SK-N-SH (cell line): ENCODE measurements around the gene DNMT3A.

ENCODE experiments used
- EP300 ChIP-seq, 2 experiments: IDR thresholded peaks; 2 replicates each; pipeline versions ENCODE4 v1.4.0 to v1.6.1; 2012; ENCODE audit warnings: borderline replicate concordance in 1 of 2, low read depth in 1 of 2, low read length in 1 of 2
- EZH2phosphoT487 ChIP-seq: fragments of 200-600 bp; sonication (generic); IDR thresholded peaks from 2 replicates; pipeline ENCODE4 v1.6.1; 2017; ENCODE audit warnings: low read depth, mixed run types, mild to moderate bottlenecking, antibody characterized with exemption, moderate library complexity, borderline replicate concordance
- RAD21 ChIP-seq: IDR thresholded peaks from 2 replicates; pipeline ENCODE4 v1.6.1; 2012; ENCODE audit warnings: mild to moderate bottlenecking, low read length
- SIN3A ChIP-seq: IDR thresholded peaks from 2 replicates; pipeline ENCODE4 v1.6.1; 2012; ENCODE audit warnings: low read depth, mild to moderate bottlenecking, low read length, moderate library complexity, borderline replicate concordance
- SMC3 ChIP-seq: IDR thresholded peaks from 2 replicates; pipeline ENCODE4 v1.6.1; 2012; ENCODE audit warnings: low read depth, low read length, improper control_type of control experiment
- TAF1 ChIP-seq: IDR thresholded peaks from 2 replicates; pipeline ENCODE4 v1.6.1; 2012; ENCODE audit warnings: low read depth, mild to moderate bottlenecking, low read length, moderate library complexity, borderline replicate concordance
- TCF12 ChIP-seq: IDR thresholded peaks from 2 replicates; pipeline ENCODE4 v1.4.0; 2012
- TEAD4 ChIP-seq: IDR thresholded peaks from 2 replicates; pipeline ENCODE4 v1.4.0; 2012; ENCODE audit warnings: mild to moderate bottlenecking, borderline replicate concordance; ENCODE audit not compliant: insufficient read depth
- YY1 ChIP-seq: IDR thresholded peaks from 2 replicates; pipeline ENCODE4 v1.4.0; 2012; ENCODE audit warnings: low read depth, mild to moderate bottlenecking
- TF ChIP-seq, protein P1 (sequence below): fragments of 200-600 bp; sonication (generic); IDR thresholded peaks from 2 replicates; pipeline ENCODE4 v1.6.1; 2017; ENCODE audit warnings: antibody characterized with exemption, mild to moderate bottlenecking, moderate library complexity
- TF ChIP-seq, protein P2 (sequence below): IDR thresholded peaks from 2 replicates; pipeline ENCODE4 v1.4.0; 2012; ENCODE audit warnings: low read depth
- TF ChIP-seq, protein P3 (sequence below): IDR thresholded peaks from 2 replicates; pipeline ENCODE4 v1.4.0; 2012; ENCODE audit warnings: low read depth, borderline replicate concordance
- TF ChIP-seq, protein P4 (sequence below): IDR thresholded peaks from 2 replicates; pipeline ENCODE4; 2012
- TF ChIP-seq, protein P5 (sequence below): fragments of 150-350 bp; IDR thresholded peaks from 2 replicates; pipeline ENCODE4 v1.6.1; 2016; ENCODE audit warnings: mild to moderate bottlenecking, low read depth, low read length

DNA sequence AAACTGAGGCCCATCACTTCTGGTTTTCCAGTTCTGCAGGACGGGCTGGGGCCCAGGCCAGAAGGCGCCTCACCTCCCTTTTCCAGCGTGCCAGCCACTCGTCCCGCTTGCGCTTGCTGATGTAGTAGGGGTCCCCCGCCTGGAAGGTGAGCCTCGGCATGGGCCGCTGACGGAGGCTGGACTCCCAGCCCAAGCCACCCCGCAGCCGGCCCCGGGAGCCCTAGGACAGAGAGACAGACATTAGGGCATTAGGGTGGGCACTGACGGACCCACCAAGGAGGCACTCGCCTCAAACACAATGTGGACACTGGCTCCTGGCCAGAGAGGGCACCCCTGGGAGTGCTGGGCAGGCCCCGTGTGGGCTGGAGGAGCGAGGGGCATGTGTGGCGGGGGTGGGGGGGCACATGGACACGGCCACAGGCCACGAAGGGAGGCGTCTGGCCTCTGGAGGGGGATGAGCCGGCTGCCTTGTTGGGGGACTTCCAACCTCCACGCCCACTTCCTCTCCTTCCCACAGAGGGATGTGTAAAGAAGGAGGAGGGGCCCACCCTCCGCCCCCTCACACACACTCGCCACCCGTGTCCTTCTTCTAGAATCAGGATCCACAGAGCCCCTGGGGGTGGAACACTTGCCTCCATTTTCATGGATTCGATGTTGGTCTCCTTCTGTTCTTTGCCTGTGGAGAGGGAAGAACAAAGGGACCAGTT, 66.7 kb downstream of the DNMT3A start:
- TF ChIP-seq, protein P1, sequence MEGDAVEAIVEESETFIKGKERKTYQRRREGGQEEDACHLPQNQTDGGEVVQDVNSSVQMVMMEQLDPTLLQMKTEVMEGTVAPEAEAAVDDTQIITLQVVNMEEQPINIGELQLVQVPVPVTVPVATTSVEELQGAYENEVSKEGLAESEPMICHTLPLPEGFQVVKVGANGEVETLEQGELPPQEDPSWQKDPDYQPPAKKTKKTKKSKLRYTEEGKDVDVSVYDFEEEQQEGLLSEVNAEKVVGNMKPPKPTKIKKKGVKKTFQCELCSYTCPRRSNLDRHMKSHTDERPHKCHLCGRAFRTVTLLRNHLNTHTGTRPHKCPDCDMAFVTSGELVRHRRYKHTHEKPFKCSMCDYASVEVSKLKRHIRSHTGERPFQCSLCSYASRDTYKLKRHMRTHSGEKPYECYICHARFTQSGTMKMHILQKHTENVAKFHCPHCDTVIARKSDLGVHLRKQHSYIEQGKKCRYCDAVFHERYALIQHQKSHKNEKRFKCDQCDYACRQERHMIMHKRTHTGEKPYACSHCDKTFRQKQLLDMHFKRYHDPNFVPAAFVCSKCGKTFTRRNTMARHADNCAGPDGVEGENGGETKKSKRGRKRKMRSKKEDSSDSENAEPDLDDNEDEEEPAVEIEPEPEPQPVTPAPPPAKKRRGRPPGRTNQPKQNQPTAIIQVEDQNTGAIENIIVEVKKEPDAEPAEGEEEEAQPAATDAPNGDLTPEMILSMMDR: no peak
- no peak for TF ChIP-seq TCF12
- TF ChIP-seq, protein P2, sequence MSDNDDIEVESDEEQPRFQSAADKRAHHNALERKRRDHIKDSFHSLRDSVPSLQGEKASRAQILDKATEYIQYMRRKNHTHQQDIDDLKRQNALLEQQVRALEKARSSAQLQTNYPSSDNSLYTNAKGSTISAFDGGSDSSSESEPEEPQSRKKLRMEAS: no peak
- no peak for TF ChIP-seq SMC3
- TF ChIP-seq RAD21: no peak
- TF ChIP-seq, protein P3, sequence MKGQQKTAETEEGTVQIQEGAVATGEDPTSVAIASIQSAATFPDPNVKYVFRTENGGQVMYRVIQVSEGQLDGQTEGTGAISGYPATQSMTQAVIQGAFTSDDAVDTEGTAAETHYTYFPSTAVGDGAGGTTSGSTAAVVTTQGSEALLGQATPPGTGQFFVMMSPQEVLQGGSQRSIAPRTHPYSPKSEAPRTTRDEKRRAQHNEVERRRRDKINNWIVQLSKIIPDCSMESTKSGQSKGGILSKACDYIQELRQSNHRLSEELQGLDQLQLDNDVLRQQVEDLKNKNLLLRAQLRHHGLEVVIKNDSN: no peak
- TF ChIP-seq, protein P4, sequence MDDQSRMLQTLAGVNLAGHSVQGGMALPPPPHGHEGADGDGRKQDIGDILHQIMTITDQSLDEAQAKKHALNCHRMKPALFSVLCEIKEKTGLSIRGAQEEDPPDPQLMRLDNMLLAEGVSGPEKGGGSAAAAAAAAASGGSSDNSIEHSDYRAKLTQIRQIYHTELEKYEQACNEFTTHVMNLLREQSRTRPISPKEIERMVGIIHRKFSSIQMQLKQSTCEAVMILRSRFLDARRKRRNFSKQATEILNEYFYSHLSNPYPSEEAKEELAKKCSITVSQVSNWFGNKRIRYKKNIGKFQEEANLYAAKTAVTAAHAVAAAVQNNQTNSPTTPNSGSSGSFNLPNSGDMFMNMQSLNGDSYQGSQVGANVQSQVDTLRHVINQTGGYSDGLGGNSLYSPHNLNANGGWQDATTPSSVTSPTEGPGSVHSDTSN: no peak
- no peak for TF ChIP-seq YY1
- TF ChIP-seq, protein P5, sequence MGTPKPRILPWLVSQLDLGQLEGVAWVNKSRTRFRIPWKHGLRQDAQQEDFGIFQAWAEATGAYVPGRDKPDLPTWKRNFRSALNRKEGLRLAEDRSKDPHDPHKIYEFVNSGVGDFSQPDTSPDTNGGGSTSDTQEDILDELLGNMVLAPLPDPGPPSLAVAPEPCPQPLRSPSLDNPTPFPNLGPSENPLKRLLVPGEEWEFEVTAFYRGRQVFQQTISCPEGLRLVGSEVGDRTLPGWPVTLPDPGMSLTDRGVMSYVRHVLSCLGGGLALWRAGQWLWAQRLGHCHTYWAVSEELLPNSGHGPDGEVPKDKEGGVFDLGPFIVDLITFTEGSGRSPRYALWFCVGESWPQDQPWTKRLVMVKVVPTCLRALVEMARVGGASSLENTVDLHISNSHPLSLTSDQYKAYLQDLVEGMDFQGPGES: no peak
- no peak for TF ChIP-seq EP300 (IDR thresholded peaks at IDR 0.05; ENCODE audit: borderline replicate concordance in 1 of 2, low read depth in 1 of 2, low read length in 1 of 2)
- TF ChIP-seq TAF1: no peak
- TF ChIP-seq SIN3A: no peak
- TF ChIP-seq TEAD4: no peak
- TF ChIP-seq EZH2phosphoT487: no peak
